Central memory CD4-positive, alpha-beta T cell (primary cell): ENCODE measurements around the gene CSMD2.
"Not testable (repeated sequence)": the region's sequence is repeated elsewhere in the genome, so short reads cannot be mapped to it uniquely, and the experiment has no call there.

Experiments used
- DNase-seq: peaks from one replicate; pipeline ENCODE4 v3.0.0; 2022

Gene CSMD2

GRCh38 chr1:34050709-34051485 is 114.1 kb downstream of the CSMD2 start:
- DNase-seq, result no peak

GRCh38 chr1:34049994-34050393 is 115.0 kb downstream of the CSMD2 start:
- DNase-seq, result no peak

- DNase-seq, result no peak
These were observed 115.6 kb downstream of the CSMD2 start for GRCh38 chr1:34049477-34049876.

- no peak for DNase-seq
These were observed 127.2 kb downstream of the CSMD2 start for GRCh38 chr1:34037856-34038255.

- DNase-seq, result no peak
These were observed 127.9 kb downstream of the CSMD2 start for GRCh38 chr1:34037109-34037508.

- DNase-seq, result no peak
These were observed 131.0 kb downstream of the CSMD2 start for GRCh38 chr1:34034036-34034435.

- DNase-seq, result no peak
These were observed 135.1 kb downstream of the CSMD2 start for GRCh38 chr1:34029954-34030353.

GRCh38 chr1:34029515-34029914 is 135.5 kb downstream of the CSMD2 start:
- no peak for DNase-seq

- DNase-seq, result no peak
These were observed 136.5 kb downstream of the CSMD2 start for GRCh38 chr1:34028381-34029055.

- no peak for DNase-seq
These were observed 139.4 kb downstream of the CSMD2 start for GRCh38 chr1:34025675-34026074.

GRCh38 chr1:34024485-34024884 is 140.5 kb downstream of the CSMD2 start:
- no peak for DNase-seq

GRCh38 chr1:34019741-34020552 is 145.1 kb downstream of the CSMD2 start:
- DNase-seq, result no peak

- DNase-seq, result no peak
These were observed 146.7 kb downstream of the CSMD2 start for GRCh38 chr1:34018285-34018684.

GRCh38 chr1:34016281-34016680 is 148.7 kb downstream of the CSMD2 start:
- not testable (repeated sequence) for DNase-seq

- DNase-seq, result no peak
These were observed 150.9 kb downstream of the CSMD2 start for GRCh38 chr1:34013958-34014737.

GRCh38 chr1:34013136-34013535 is 151.9 kb downstream of the CSMD2 start:
- DNase-seq, result no peak

GRCh38 chr1:34009340-34009985 is 155.6 kb downstream of the CSMD2 start:
- no peak for DNase-seq

GRCh38 chr1:34007760-34008159 is 157.3 kb downstream of the CSMD2 start:
- DNase-seq, result no peak

- no peak for DNase-seq
These were observed 159.7 kb downstream of the CSMD2 start for GRCh38 chr1:34005309-34005708.

- DNase-seq, result no peak
These were observed 162.2 kb downstream of the CSMD2 start for GRCh38 chr1:34002810-34003209.

GRCh38 chr1:33997127-33998036 is 167.6 kb downstream of the CSMD2 start:
- DNase-seq, result no peak
